GM12878 (cell line): ENCODE measurements around the gene SPHKAP. TPM values are rescaled to one million over a fixed set of nuclear protein-coding genes. Genes with fewer than 3 reads are reported as not detected.

Source experiments
- BACH1 ChIP-seq: fragments of 450-650 bp; IDR thresholded peaks from 2 replicates; pipeline ENCODE4 v1.6.1; 2017; ENCODE audit warnings: mild to moderate bottlenecking, borderline replicate concordance
- CEBPB ChIP-seq, 2 experiments: fragments of 150-350 bp in 1 of 2; IDR thresholded peaks; 2 replicates each; pipeline ENCODE4 v1.6.1; 2012 to 2014; ENCODE audit warnings: low read depth in 2 of 2, low read length in 2 of 2, borderline replicate concordance in 1 of 2, inconsistent platforms in 1 of 2
- IKZF2 ChIP-seq, 2 experiments: fragments of 450-650 bp; IDR thresholded peaks; 2 replicates each; pipeline ENCODE4 v1.6.1; 2017; ENCODE audit warnings: mild to moderate bottlenecking in 2 of 2, moderate library complexity in 2 of 2
- IRF5 ChIP-seq: fragments of 450-650 bp; IDR thresholded peaks from 2 replicates; pipeline ENCODE4 v1.6.1; 2017; ENCODE audit warnings: borderline replicate concordance
- JUNB ChIP-seq: IDR thresholded peaks from 2 replicates; pipeline ENCODE4 v1.6.1; 2016; ENCODE audit warnings: antibody characterized with exemption, mild to moderate bottlenecking
- NR2F1 ChIP-seq: fragments of 450-650 bp; conservative IDR thresholded peaks from 2 replicates; pipeline ENCODE4 v1.6.1; 2017; ENCODE audit warnings: mild to moderate bottlenecking
- PAX5 ChIP-seq: IDR thresholded peaks from 2 replicates; pipeline ENCODE4 v1.6.1; 2011; ENCODE audit warnings: low read depth, low read length, borderline replicate concordance
- POLR2AphosphoS2 ChIP-seq: IDR thresholded peaks from 2 replicates; pipeline ENCODE4 v1.6.1; 2011; ENCODE audit warnings: low read depth, mild to moderate bottlenecking, low read length, improper control_type of control experiment, moderate library complexity
- RUNX3 ChIP-seq: IDR thresholded peaks from 2 replicates; pipeline ENCODE4 v1.6.1; 2012; ENCODE audit warnings: low read length, inconsistent platforms
- ZBTB40 ChIP-seq: fragments of 450-650 bp; IDR thresholded peaks from 2 replicates; pipeline ENCODE4 v1.6.1; 2016; ENCODE audit warnings: mild to moderate bottlenecking, moderate library complexity, borderline replicate concordance
- ZNF217 ChIP-seq: fragments of 450-650 bp; IDR thresholded peaks from 2 replicates; pipeline ENCODE4 v1.6.1; 2017; ENCODE audit warnings: antibody characterized with exemption, mild to moderate bottlenecking
- polyA plus RNA-seq, 11 experiments: library from polyadenylated mRNA; depleted of rRNA in 4 of 11; unstranded in 6 of 11; stranded (reverse) in 5 of 11; fragments of >200 nt; fragmentation: Nextera tagmentation in 4 of 11; fragmentation: Illumina TruSeq in 1 of 11; extraction: Ambion mirVana in 4 of 11; extraction: Trizol in 1 of 11; gene quantifications; 1 replicate in 1 of 11; 2 replicates in 10 of 11; pipeline versions ENCODE4 v1.2.1 to v1.2.3, GENCODE V29; 2011 to 2016; ENCODE audit warnings: inconsistent platforms in 2 of 11, missing spikeins in 2 of 11, low read depth in 1 of 11
- total RNA-seq, 4 experiments: library from RNA; depleted of rRNA in 3 of 4; stranded (reverse); fragments of >200 nt in 3 of 4; fragmentation: Illumina TruSeq in 1 of 4; extraction: Trizol in 1 of 4; gene quantifications; 2 replicates each; pipeline versions ENCODE4 v1.2.1 to v1.2.3, GENCODE V29; 2013 to 2021

Gene SPHKAP
- total and polyA plus RNA-seq, 10 of the 15 experiments (the other 5 are each of a cell fraction or from before 2014, with no cell fraction given) = 0.03 TPM; not detected in 9

GRCh38 chr2:228063558-228063957, 117.9 kb downstream of the SPHKAP start (continued):
- TF ChIP-seq ZBTB40 (no peak), ZNF217 (no peak), IKZF2 (IDR thresholded peaks at IDR 0.05) (no peak), CEBPB (IDR thresholded peaks at IDR 0.05; ENCODE audit: borderline replicate concordance in 1 of 2, low read depth in 2 of 2, low read length in 2 of 2) (no peak), RUNX3 (peak; percentile 59), PAX5 (no peak), NR2F1 (no peak), BACH1 (no peak), JUNB (0 out of 2 replicates have a peak, but pooled peaks have one; percentile 14), IRF5 (no peak), POLR2AphosphoS2 (no peak)
